OCI-M2 (cell line): ENCODE results near the gene ARHGAP9.
A peak's percentile ranks its signal among the peaks of the same experiment; 100 is the strongest.
"Not testable (repeated sequence)": the region's sequence is repeated elsewhere in the genome, so short reads cannot be mapped to it uniquely, and the experiment has no call there.

Experiments used
- DNase-seq: peaks from one replicate; lab custom pipeline; 2025; ENCODE audit not compliant: unreplicated experiment; lab: John Stamatoyannopoulos, UW

Gene ARHGAP9

DNA sequence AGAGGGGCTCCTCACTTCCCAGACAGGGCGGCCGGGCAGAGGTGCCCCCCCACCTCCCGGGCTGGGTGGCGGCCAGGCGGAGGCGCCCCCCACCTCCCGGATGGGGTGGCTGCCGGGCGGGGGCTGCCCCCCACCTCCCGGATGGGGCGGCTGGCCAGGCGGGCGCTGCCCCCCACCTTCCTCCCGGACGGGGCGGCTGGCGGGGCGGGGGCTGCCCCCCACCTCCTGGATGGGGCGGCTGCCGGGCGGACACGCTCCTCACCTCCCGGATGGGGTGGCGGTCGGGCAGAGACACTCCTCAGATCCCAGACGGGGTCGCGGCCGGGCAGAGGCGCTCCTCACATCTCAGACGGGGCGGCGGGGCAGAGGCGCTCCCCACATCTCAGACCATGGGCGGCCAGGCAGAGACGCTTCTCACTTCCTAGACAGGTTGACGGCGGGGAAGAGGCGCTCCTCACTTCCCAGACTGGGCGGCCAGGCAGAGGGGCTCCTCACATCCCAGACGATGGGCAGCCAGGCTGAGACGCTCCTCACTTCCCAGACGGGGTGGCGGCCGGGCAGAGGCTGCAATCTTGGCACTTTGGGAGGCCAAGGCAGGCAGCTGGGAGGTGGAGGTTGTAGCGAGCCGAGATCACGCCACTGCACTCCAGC is 15.5 kb upstream of the ARHGAP9 start:
- not testable (repeated sequence) for DNase-seq

DNA sequence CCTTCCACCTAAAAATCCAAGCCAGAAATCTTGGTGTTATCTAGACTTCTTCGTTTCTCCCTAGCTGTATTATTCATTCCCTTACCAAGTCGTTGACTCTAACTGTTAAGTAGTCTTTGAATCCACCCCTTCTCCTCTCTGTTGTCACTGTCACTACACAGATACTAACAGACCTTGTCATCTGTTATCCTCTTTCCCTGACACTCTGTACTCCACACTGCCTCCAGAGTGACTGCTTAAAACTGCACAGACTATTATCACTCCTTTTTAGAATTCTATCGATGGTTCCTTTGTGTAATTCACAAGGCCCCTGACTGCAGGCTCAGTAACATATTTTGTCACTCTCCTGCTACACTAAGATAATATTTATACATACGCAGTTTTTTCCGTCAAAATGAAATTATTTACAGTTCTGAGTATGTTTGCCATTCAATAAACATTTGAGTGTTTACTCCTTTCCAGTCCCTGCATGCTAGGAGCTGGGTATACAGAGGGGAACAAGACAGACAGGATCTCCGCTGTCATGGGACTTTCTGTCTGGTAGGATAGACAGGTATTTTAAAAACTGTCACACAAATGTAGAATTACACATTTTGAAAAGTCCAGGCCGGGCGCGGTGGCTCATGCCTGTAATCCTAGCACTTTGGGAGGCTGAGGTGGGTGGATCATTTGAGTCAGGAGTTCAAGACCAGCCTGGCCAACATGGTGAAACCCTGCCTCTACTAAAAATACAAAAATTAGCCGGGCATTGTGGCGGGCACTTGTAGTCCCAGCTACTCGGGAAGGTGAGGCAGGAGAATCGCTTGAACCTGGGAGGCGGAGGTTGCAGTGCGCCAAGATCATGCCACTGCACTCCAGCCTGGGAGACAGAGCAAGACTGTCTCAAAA is 12.0 kb upstream of the ARHGAP9 start:
- no peak for DNase-seq

DNA sequence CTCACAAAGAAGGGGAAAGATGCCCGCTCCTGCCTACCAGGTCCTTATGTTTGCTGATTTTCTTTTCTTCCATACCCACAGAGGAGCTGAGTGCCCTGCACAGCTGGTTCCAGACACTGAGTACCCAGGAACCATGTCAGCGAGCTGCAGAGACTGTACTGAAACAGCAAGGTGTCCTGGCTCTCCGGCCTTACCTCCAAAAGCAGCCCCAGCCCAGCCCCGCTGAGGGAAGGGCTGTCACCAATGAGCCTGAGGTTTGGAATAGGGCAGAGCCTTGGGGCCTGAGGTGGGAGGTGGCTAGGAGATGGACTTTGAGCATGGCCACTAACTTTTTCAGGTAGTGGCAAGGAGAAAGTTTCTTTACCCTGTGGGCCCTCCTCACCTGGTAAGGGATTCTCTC is 10.5 kb upstream of the ARHGAP9 start:
- no peak for DNase-seq

DNA sequence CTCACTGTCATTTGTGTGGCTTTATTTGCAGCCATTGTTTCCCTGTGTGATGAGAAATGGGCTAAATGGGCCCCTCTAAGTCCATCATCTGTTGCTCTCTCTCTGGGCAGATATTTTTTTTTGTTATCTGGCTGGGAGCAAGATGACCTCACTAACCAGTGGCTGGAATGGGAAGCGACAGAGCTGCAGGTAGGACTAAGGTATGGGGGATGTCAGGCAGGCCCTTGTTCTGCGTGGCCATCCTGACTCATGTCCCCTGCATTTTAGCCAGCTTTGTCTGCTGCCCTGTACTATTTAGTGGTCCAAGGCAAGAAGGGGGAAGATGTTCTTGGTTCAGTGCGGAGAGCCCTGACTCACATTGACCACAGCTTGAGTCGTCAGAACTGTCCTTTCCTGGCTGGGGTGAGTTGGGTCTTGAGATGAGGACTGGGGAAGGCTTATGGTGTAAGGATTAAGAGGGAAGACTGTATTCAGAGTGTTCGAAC is 9.5 kb upstream of the ARHGAP9 start:
- no peak for DNase-seq

DNA sequence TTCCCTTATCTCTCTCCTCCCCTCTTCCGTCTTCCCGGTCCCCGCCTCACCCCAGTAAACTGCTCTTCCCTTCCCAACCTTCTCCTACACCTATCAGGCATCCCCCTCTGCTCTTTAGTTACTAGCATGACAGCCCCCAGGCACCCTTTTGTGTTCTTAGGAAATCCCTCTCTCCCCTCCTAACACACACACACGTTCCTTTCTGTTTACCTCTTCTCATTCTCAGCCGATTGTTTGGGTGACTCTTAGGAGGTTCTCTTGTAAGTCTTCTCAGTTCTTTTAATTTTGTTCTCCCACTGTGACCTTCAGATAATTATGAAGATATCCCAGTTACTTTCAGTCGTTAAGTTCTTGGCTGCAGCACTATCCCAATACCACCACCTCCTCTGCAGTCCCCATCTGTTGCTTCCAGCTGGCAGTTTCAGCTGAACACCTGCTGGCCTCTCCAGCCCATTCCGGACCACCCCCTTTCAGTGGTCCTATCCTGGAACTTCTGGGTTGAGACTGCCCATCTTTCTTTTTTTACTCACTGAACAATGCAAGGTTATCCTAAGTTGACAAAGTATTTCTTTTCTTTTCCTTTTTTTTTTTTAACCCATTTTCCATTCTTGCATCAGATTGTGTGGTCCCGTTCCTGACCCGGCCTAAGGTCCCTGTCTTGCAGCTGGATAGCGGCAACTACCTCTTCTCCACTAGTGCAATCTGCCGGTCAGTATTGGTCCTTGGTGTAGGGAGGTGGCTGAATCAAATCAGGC is 8.9 kb upstream of the ARHGAP9 start:
- no peak for DNase-seq

DNA sequence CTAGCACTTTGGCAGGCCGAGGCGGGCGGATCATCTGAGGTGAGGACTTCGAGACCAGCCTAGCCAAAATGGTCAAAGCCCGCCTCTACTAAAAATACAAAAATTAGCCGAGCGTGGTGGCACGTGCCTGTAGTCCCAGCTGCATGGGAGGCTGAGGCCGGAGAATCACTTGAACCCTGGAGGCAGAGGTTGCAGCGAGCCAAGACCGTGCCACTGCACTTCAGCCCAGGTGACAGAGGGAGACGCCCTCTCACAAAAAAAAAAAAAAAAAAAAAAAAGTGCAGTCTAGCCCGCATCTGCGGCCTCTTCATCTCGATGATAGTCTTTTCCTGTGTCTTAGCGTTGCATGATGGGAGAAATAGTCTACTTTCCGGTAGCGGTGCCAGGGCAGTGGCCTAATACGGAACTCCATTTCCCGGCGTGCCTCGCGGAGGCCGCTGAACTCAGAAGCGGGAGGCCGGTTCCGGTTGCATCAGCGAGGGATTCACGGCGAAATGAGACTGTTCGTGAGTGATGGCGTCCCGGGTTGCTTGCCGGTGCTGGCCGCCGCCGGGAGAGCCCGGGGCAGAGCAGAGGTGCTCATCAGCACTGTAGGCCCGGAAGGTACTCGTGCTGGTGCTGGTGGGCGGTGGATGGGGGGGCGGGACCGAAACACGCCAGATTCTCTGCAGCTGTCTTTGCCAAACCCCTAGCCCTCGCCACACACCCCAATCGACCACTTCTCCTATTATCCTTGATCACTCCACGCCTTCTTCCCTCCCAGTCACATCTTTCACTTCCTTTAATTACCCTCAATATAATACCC is 8.1 kb upstream of the ARHGAP9 start, which contains the start of gene MARS1:
Gene MARS1 (plus strand): TSS at position 472 of the 805 bp plus-strand sequence. CDS start 23 bp downstream, at position 495.
- DNase-seq = peak; percentile 79

DNA sequence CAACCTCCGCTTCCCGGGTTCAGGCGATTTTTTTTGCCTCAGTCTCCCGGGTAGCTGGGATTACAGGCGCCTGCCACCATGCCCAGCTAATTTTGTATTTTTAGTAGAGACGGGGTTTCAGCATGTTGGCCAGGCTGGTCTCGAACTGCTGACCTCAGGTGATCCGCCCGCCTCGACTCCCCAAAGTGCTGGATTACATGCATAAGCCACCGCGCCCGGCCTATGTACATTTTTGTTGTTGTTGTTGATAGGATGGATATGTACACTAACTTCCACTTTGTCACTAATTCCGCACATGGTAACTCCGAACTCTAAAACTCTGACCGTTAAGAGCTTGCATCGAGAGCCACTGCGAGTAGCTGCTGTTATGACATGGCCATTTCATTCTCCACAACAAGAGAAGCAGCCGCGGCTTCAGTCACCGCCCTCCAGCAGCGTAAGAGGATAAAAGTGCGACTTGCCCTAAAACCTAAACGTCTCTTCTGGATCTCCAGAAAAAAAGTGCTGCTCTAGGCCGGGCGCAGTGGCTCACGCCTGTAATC is 7.5 kb upstream of the ARHGAP9 start:
- no peak for DNase-seq

DNA sequence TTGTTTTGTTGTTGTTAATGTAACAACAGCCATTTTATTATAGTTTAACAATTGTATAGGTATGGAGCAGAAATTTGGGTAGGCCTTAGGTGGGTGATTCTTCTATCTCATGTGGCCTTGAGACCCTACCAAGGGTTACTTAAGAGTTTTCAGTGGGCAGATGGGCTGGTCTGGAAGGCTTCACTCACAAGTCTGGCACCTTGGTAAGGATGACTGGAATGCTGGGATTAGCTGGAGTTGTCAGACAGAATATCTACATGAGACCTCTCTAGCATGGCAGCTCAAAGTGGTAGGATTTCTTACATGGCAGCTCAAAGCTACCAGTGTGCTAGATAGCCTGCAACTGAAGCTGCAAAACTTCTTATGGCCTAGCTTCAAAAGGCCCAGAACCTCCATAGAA is 6.0 kb upstream of the ARHGAP9 start:
- DNase-seq = no peak

DNA sequence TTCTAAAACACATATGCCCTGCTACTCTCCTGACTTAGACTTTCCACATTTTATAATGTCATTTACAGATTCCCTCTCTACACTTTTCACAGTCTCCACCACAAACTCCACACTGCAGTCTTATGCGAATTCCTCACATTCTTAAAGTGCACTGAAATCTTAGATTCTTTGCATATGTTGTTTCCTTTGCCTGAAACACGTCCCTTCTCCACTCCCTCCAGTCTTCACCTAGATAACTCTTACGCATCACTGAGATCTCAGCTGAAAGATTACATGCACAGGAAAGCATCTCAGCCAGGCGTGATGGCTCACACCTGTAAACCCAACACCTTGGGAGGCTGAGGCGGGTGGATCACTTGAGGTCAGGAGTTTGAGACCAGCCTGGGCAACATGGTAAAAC is 3.8 kb upstream of the ARHGAP9 start:
- no peak for DNase-seq

DNA sequence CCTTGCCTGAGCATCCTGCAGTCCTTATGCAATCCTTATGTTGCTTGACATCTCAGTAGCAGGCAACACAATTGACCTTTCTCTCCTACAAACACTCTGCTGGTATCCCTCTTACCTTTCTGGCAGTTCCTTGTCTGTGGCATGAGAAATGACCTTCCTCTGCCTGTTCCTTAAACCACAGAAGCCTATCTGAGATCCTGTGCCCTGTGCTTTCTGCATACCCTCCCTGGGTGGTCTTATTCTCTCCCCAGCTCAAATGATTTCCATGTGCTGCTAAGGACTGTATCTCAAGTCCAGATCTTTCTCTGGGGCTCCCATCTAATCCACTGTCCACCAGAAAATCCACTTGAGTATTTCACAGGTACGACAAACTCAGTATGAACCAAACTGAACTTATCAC is 2.0 kb upstream of the ARHGAP9 start:
- no peak for DNase-seq

DNA sequence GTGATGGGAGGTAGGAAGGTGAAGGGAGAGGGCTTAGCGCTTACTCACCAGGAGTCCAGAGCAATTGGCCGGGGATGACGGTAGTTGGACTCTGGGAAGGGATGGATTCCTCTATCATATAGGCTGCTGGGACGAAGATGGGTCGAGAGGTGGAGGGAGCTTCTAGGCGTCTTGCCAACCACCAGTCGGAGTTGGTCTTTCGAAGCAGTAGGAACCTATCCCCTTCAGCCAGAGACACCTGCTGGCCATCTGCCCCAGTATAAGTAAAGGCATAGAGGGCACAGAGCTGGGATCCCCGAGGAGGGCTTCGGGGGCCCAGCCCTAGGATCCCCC is 657 bp downstream of the ARHGAP9 start:
- no peak for DNase-seq

DNA sequence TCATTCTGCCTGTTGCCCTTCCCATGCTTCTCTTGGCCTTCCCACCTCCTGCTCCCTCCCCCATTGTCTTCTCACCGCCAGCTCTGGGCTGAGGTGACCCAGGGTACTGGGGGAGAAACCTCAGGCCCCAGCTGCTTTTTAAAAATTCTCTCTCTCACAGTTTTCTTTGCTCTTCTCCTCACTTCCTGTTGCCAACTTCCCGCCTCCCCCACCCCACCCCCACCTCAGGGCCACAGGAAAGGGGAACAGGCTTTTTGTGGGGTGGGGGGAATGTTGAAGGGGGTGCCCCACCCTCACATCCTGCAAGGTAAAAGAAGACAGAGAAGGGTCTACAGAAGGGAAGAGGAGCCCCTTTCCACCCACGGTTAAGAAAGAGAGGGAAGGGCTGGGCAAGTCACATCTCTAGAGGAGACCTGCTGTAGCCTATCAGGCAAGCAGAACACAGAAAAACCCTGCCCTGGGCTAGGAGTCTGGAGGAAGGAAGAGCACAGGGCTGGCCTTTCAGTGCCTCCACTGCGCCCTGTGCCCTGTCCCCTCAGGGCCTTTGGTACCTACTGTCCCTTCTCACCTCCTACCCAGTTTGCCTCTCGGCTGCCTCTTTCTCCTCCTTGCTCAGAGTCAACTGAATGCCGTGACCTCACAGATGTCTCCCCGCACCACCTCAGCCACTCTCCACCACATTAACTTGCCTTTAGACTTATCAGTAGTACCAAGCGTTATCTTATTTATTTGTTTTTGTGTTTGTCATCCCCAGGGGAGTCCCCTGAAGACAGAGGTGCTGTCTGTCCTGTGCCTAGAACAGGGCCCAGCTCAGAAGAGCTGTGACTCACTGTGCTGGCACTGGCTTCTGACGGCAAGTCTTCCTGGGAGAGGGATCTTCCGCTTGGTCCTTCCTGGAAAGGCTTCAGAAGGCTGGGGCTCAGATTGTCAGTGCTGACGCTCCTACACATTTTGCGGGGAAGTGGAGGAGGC is 1.7 kb downstream of the ARHGAP9 start:
- DNase-seq = no peak

DNA sequence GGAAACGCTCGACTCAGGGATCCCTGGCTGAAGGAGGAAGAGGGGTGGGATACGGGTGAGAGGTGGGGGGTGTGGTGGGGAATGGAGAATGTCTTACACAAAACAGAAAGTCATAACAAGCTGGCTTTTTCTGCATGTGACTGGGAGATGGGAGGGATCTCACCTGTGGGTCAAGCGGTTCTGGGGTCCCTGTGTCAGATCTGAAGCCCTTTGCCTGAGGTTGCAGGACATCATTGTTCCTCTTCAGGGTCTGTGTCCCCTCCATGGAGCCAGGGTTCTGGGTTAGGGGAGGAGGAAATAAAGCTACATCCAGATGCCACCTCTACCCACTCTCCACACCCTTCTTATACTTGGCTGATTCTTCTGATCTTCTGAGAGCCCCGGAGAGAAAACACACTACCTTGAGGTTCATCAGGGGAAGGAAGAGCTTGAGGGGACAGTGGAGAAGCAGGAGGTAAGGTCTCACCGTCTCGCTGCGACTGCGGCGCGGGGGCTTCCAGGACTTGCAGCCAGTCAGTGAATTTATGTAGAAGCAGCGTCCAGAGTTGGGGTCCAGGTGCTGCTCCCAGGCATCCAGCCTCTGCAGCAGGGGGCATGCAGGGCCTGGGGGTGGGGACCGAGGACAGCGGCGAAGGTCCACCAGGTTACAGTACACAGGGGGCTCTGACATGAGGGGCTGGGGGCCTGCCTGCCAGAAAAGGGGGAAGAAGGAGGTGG is 2.5 kb downstream of the ARHGAP9 start:
- DNase-seq = no peak

DNA sequence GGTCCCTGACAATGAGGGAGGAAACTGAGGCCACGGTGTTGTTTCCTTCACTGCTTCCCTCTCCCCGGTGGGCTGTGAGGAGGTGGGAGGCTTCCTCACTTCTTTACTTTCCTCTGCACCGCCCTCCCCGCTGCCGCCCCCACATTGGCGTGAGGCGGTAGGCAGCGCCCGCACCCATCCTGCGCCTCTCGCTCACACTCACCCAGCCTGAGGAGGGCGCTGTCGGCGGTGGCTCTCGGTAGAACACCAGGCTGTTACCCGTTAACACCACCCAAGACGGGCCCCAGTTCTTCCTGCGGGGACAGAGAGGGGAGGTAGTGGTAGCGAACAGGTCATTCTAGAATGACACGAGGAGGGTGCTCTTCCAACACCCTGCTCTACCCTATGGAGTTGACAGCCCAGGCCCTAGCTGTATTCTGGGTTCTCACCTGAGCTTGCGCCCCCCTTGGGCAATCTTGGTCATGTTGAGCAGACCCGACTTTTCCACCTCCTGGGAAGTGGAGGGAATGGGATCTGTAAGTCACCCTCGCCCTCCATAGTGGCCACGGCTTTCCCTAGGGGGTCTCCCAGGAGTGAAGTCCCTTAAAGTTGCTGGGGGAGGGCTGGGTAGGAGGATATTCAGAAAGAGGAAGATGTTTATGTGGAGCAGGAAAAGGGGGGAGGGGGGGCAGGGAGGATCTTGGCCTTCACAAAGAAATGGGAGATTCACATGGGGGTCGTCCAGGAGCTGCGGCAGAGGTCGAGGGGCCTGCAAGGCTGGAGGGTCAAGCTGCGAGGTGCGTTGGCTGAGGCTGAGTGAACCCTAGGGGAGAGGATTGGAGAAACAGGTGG is 3.3 kb downstream of the ARHGAP9 start:
- DNase-seq = no peak

DNA sequence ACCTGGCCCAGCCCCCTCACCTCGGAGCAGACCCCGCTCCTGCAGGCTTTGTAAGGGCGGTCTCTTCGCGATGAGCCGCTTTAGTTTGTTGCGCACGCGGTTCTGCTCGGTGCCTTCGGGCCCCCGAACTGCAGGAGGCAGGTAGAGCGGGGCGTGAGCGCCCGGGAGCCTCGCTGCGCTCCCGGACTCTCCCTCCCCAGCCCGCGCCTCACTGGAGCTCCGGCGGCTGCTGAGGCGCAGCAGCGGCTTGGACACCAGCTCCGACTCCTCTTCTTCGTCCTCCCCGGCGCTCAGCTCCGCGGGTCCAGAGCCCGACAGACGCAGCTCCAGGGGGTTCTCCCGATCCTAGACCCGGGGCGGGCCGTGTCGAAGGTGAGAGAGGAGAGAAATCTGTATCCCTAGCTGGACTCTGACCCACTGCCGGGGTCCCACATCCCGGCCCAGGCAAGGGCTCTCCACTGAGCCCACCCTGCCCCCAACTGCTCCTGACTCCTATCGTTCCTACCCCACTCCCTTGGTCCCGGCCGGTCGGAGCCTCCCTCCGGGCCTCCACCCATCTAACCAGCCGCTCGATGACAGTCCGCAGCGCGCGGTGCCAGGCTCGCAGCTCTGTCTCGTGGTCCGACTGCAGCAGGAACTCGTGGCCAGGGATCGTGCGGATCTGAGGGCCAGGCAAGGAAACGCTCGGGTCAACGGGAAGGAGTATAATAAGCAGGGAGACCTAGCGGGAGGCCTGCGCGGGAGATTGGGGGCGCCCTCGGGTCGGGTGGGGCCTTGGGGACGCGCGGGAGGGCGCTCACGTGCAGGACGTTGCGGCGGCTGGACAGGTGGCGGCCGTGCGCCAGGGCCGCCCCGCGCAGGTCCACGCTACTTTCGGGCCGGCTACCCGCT is 4.2 kb downstream of the ARHGAP9 start:
- DNase-seq = no peak

DNA sequence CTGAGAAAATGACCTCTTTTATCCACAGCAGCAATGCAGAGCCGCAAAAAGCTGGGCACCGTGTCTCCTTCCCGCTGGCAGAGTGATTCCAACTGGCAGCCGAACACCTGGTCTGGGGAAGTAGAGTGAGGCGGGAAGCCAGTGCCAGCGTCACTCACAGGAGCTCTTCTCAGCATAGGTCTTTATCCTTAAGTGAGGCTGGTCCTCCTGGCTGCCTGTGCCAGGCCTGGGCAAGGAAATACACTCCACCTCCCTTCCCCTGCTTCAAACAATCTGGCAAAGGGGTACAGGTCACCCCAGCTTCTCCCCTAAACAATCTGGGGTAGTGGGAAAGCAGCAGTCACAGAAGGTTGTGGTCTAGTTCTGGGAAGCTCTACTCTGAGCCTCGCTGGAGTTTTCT is 4.8 kb downstream of the ARHGAP9 start:
- no peak for DNase-seq

DNA sequence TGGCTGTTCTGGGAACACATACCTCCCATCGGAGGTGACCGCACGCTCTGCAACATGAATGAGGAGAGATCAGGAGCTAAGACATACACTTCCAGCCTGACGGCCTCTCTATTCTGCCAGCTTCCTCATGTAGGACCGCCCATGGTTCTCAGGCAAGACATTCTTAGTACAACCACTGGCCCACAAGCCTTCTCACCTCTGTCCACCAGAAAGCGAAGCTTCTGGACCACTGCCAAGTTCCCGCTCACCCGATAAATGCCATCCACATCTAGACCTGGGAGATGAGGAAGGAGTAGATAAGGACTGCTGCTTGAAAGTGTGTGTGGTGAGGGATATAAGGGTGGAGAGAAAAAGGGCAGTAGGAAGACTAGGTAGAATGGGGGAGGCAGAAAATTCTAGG is 5.2 kb downstream of the ARHGAP9 start:
- DNase-seq = no peak
